HEK293 (cell line): ENCODE data around the gene NLGN1.

Experiments used
- GLIS1 ChIP-seq: fragments of 450-650 bp; formaldehyde crosslinking; IDR thresholded peaks from 2 replicates; pipeline ENCODE4 v1.5.1; 2016; ENCODE audit warnings: missing biosample characterization, missing genetic modification characterization
- HOXA7 ChIP-seq: sonication (generic); formaldehyde crosslinking; IDR thresholded peaks from 2 replicates; pipeline ENCODE4 v1.8.1; 2022; ENCODE audit warnings: missing genetic modification reagents, borderline replicate concordance
- YY1 ChIP-seq: fragments of 450-650 bp; formaldehyde crosslinking; IDR thresholded peaks from 2 replicates; pipeline ENCODE4 v1.5.1; 2018; ENCODE audit warnings: missing biosample characterization, missing genetic modification characterization
- YY2 ChIP-seq: fragments of 450-650 bp; formaldehyde crosslinking; IDR thresholded peaks from 2 replicates; pipeline ENCODE4 v1.5.1; 2016; ENCODE audit warnings: missing biosample characterization, missing genetic modification characterization
- ZBTB7A ChIP-seq: fragments of 450-650 bp; formaldehyde crosslinking; IDR thresholded peaks from 2 replicates; pipeline ENCODE4 v1.5.1; 2016; ENCODE audit warnings: low read depth, missing biosample characterization, missing genetic modification characterization
- ZNF133 ChIP-seq: fragments of 450-650 bp; formaldehyde crosslinking; IDR thresholded peaks from 2 replicates; pipeline ENCODE4 v1.5.1; 2016; ENCODE audit warnings: missing biosample characterization, missing genetic modification characterization
- ZNF140 ChIP-seq: fragments of 450-650 bp; formaldehyde crosslinking; IDR thresholded peaks from 2 replicates; pipeline ENCODE4 v1.5.1; 2016; ENCODE audit warnings: missing biosample characterization, missing genetic modification characterization
- ZNF146 ChIP-seq: fragments of 450-650 bp; formaldehyde crosslinking; IDR thresholded peaks from 2 replicates; pipeline ENCODE4 v1.5.1; 2016; ENCODE audit warnings: missing biosample characterization, missing genetic modification characterization
- ZNF16 ChIP-seq: fragments of 450-650 bp; formaldehyde crosslinking; IDR thresholded peaks from 2 replicates; pipeline ENCODE4 v1.5.1; 2016; ENCODE audit warnings: low read depth, missing biosample characterization, missing genetic modification characterization
- ZNF747 ChIP-seq: fragments of 450-650 bp; formaldehyde crosslinking; IDR thresholded peaks from 2 replicates; pipeline ENCODE4 v1.5.1; 2016; ENCODE audit warnings: missing biosample characterization, missing genetic modification characterization
- ZSCAN30 ChIP-seq: fragments of 450-650 bp; IDR thresholded peaks from 2 replicates; pipeline ENCODE4 v1.5.1; 2018; ENCODE audit warnings: missing biosample characterization, mild to moderate bottlenecking, missing genetic modification characterization, moderate library complexity
- TF ChIP-seq, protein P1 (sequence below): fragments of 450-650 bp; formaldehyde crosslinking; IDR thresholded peaks from 2 replicates; pipeline ENCODE4 v1.5.1; 2016; ENCODE audit warnings: missing biosample characterization, missing genetic modification characterization
- TF ChIP-seq, protein P2 (sequence below): fragments of 450-650 bp; formaldehyde crosslinking; IDR thresholded peaks from 2 replicates; pipeline ENCODE4 v1.5.1; 2016; ENCODE audit warnings: missing biosample characterization, missing genetic modification characterization
- TF ChIP-seq, protein P3 (sequence below): fragments of 450-650 bp; formaldehyde crosslinking; IDR thresholded peaks from 2 replicates; pipeline ENCODE4 v1.5.1; 2016; ENCODE audit warnings: missing biosample characterization, missing genetic modification characterization

DNA sequence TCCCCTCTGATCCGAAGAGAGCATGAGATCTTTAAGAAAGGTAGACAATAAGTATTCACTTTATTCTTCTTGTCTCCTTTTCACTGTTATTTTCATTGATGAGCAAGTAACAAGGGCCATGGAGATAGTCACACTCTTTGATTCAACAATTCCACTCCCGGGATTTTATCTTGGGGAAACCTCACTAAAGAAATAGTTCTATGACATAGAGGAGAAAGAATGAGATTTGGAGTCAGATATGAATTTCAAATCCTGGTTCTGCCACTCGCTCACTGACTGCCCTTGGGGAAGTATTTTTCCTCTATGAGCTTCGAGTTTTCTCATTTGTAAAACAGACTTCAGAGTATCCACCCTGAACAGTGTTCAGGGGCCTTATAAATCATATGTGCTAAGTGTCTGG, 514.6 kb downstream of the NLGN1 start:
- TF ChIP-seq, protein P1, sequence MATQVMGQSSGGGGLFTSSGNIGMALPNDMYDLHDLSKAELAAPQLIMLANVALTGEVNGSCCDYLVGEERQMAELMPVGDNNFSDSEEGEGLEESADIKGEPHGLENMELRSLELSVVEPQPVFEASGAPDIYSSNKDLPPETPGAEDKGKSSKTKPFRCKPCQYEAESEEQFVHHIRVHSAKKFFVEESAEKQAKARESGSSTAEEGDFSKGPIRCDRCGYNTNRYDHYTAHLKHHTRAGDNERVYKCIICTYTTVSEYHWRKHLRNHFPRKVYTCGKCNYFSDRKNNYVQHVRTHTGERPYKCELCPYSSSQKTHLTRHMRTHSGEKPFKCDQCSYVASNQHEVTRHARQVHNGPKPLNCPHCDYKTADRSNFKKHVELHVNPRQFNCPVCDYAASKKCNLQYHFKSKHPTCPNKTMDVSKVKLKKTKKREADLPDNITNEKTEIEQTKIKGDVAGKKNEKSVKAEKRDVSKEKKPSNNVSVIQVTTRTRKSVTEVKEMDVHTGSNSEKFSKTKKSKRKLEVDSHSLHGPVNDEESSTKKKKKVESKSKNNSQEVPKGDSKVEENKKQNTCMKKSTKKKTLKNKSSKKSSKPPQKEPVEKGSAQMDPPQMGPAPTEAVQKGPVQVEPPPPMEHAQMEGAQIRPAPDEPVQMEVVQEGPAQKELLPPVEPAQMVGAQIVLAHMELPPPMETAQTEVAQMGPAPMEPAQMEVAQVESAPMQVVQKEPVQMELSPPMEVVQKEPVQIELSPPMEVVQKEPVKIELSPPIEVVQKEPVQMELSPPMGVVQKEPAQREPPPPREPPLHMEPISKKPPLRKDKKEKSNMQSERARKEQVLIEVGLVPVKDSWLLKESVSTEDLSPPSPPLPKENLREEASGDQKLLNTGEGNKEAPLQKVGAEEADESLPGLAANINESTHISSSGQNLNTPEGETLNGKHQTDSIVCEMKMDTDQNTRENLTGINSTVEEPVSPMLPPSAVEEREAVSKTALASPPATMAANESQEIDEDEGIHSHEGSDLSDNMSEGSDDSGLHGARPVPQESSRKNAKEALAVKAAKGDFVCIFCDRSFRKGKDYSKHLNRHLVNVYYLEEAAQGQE (tag by site-specific recombination): no peak
- TF ChIP-seq, protein P2, sequence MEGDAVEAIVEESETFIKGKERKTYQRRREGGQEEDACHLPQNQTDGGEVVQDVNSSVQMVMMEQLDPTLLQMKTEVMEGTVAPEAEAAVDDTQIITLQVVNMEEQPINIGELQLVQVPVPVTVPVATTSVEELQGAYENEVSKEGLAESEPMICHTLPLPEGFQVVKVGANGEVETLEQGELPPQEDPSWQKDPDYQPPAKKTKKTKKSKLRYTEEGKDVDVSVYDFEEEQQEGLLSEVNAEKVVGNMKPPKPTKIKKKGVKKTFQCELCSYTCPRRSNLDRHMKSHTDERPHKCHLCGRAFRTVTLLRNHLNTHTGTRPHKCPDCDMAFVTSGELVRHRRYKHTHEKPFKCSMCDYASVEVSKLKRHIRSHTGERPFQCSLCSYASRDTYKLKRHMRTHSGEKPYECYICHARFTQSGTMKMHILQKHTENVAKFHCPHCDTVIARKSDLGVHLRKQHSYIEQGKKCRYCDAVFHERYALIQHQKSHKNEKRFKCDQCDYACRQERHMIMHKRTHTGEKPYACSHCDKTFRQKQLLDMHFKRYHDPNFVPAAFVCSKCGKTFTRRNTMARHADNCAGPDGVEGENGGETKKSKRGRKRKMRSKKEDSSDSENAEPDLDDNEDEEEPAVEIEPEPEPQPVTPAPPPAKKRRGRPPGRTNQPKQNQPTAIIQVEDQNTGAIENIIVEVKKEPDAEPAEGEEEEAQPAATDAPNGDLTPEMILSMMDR (tag by site-specific recombination): no peak
- no peak for TF ChIP-seq YY1 (tag by site-specific recombination)
- no peak for TF ChIP-seq GLIS1 (tag by site-specific recombination)
- no peak for TF ChIP-seq ZNF747
- TF ChIP-seq, protein P3, sequence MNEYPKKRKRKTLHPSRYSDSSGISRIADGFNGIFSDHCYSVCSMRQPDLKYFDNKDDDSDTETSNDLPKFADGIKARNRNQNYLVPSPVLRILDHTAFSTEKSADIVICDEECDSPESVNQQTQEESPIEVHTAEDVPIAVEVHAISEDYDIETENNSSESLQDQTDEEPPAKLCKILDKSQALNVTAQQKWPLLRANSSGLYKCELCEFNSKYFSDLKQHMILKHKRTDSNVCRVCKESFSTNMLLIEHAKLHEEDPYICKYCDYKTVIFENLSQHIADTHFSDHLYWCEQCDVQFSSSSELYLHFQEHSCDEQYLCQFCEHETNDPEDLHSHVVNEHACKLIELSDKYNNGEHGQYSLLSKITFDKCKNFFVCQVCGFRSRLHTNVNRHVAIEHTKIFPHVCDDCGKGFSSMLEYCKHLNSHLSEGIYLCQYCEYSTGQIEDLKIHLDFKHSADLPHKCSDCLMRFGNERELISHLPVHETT (tag by site-specific recombination): no peak
- TF ChIP-seq ZNF140 (tag by site-specific recombination): no peak
- no peak for TF ChIP-seq ZNF133 (tag by site-specific recombination)
- TF ChIP-seq ZNF16 (tag by site-specific recombination): no peak
- TF ChIP-seq YY2 (tag by site-specific recombination): no peak
- TF ChIP-seq HOXA7 (CRISPR knock-in tag): no peak
- no peak for TF ChIP-seq ZNF146
- TF ChIP-seq ZSCAN30 (tag by site-specific recombination): no peak
- TF ChIP-seq ZBTB7A (tag by site-specific recombination): no peak
